SU-DHL-6 (cell line): ENCODE data around the gene NUSAP1.
"Not testable (repeated sequence)": the region's sequence is repeated elsewhere in the genome, so short reads cannot be mapped to it uniquely, and the experiment has no call there.

Experiments
- EZH2phosphoT487 ChIP-seq: fragments of 200-600 bp; sonication (generic), shearing (Covaris generic); conservative IDR thresholded peaks from 2 replicates; pipeline ENCODE4 v1.6.1; 2018; ENCODE audit warnings: mild to moderate bottlenecking, antibody characterized with exemption, low read length, moderate library complexity, mixed read lengths
- TF ChIP-seq, protein P1 (sequence below): fragments of 200-600 bp; sonication (generic); IDR thresholded peaks from one replicate; pipeline ENCODE4 v1.5.1; 2017; ENCODE audit warnings: antibody characterized with exemption, mild to moderate bottlenecking, low read length, moderate library complexity; ENCODE audit not compliant: insufficient read depth, poor library complexity, severe bottlenecking

DNA sequence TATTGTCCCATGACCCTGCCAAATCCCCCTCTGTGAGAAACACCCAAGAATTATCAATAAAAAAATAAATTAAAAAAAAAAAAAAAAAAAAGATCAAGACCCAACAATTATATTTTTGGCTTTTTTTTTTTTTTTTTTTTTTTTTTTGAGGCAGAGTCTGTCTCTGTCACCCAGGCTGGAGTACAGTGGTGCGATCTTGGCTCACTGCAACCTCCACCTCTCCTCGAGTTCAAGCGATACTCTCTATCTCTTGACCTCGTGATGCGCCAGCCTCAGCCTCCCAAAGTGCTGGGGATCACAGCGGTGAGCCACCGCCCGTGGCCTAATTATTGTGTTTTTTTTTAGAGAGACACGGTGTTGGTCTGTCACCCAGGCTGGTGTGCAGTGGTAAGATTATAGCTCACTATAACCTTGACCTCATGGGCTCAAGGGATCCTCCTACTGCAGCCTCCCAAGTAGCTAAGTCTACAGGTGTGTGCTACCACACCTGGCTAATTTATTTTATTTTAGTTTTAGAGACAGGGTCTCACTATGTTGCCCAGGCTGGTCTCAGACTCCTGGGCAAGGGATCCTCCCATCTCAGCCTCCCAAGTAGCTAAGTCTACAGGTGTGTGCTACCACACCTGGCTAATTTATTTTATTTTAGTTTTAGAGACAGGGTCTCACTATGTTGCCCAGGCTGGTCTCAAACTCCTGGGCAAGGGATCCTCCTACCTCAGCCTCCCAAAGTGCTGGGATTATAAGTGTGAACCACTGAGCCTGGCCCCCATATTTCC, 51.5 kb downstream of the NUSAP1 start:
- TF ChIP-seq, protein P1, sequence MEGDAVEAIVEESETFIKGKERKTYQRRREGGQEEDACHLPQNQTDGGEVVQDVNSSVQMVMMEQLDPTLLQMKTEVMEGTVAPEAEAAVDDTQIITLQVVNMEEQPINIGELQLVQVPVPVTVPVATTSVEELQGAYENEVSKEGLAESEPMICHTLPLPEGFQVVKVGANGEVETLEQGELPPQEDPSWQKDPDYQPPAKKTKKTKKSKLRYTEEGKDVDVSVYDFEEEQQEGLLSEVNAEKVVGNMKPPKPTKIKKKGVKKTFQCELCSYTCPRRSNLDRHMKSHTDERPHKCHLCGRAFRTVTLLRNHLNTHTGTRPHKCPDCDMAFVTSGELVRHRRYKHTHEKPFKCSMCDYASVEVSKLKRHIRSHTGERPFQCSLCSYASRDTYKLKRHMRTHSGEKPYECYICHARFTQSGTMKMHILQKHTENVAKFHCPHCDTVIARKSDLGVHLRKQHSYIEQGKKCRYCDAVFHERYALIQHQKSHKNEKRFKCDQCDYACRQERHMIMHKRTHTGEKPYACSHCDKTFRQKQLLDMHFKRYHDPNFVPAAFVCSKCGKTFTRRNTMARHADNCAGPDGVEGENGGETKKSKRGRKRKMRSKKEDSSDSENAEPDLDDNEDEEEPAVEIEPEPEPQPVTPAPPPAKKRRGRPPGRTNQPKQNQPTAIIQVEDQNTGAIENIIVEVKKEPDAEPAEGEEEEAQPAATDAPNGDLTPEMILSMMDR, result not testable (repeated sequence)
- TF ChIP-seq EZH2phosphoT487, result not testable (repeated sequence)
